Right kidney (tissue), 1 donor: ENCODE data around the gene TRNP1.

ENCODE experiments used
- DNase-seq: peaks from one replicate; pipeline ENCODE4 v3.0.0-alpha.2; 2016

TRNP1 gene

DNA sequence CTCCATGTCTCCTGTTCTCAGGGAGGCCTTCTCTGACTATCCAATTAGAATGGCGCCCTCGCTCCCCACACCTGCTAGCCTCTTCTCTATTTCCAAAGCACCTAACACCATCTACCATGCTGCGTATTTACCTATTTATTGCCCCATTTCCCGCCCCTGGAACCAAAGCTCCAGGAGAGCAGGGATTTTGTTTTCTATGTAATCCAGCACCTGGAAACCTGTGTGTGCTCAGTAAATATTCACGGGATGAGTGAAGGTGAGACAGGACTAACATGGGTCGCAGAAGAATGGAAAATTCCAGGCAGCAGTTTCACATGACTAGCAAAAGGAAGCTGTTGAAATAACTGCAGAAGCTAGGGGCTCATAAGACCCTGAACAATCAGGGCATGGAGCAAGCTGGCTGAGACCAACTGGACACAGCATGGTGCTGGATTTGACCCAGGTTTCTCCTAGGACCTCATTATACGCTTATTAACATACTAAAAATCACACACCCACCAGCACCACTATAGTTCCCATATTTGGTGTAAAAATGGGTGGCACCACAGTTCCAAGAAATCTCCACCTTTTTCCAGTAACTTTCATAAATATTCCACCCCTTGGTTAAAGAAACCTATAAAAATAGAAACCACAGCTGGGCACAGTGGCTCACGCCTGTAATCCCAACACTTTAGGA is 34.2 kb downstream of the TRNP1 start:
- DNase-seq = no peak

DNA sequence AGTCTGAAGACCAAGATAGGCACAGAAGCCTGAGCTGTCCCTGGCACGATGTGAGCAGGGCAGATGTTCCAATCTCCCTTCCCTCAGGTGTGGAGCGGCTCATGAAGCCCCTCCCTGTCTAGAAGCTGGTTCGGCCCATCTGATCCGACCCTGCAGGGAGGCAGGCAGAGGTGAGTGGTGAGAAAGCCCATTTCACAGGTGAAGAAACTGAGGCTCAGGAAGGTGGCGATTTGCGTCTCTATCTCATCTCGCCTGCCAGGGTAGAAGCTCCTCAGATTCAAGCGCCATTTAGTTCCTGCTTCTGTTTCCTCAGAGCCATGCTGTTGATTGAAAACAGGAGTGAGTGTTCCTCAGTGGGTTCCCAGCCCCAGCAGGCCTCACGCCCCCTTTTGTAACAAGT is 36.0 kb downstream of the TRNP1 start:
- no peak for DNase-seq

DNA sequence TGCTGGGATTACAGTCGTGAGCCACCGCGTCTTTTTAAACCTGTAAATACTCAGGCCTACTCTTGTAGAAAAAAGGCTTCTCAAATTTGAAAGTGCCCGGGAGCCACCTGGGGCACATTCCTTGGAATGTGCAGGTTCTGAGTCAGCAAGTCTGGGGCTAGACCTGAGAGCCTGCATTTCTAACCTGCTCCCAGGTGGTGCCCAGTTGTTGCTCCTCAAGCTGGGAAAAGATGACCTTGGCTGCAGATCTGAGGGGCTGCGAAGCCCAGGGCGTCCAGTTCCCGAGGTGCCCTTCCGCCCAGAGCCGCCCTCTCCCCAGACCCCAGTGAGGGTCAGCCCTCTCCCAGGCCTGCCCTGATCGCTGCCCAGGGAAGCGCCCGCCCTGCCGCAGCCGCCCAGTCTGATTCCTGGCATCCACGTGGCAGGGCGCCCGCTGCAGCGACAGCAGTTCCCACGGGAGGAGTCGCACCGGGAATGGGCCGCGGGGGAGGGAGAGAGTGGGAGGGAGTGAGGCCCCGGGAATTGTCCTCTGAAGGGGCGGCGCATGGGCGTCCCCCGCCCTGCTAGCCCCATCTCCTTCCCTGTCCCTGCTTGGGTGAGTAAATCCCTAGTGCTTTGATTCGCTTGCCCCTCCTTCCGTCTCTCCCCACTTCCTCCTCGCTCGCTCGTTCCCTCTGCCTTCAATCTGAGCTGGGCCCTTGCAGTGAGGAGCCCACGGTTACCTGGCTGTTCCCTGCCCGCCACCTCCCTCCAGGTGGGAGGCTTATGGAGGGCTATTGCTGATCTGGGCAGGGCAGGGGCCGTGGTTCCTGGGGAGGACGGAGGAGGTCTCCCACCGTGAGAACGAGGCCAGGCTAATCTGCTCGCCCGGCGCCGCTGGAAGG is 38.0 kb downstream of the TRNP1 start:
- peak; percentile 85 for DNase-seq

DNA sequence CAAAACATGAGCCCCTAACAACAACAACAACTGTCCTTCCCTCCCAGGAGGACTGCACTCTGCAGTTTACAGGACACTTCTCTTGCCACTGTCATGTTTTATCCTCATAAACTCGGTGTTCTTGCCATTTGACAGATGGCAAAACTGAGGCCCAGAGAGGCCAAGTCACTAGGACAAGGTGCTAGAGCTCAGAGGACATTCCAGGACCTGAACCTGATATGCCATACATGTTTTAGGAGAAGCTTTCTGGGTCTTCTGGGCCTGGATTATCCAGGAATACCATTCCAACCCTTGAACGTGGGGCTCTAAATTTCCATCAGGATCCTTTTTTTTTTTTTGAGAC is 38.6 kb downstream of the TRNP1 start:
- DNase-seq = no peak

DNA sequence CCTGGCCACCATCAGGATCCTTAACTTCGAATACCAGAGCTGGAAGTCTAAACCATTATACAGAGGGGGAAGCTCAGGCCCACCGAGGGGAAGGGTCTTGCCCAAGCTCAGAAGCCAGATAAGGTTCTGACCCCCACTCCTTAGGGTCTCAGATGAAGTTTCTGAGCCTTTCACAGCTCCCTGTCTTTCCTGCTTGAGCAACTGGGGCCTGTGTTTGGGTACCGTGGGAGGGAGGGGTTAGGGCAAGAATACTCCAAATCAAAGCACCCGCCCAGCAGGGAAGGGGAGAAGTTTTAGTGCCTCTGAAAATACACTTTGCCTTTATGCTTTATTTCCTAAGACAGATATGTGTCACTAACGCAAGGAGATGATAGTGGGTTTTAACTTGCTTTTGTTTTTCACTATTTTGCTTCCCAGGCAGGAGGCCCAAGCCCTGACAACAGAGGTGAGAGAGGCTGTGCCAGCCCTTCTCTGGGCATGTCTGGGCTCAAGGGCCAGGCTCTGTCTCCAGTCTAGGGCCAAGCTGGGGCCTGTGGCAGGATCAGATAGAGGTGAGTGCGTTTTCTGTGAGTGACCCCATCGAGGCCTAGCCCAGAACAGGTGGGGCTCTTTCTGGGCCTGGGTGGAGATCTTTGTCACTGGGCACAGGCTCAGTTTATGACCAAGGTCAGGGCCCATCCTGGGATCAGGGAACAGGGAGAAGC is 39.7 kb downstream of the TRNP1 start:
- no peak for DNase-seq

DNA sequence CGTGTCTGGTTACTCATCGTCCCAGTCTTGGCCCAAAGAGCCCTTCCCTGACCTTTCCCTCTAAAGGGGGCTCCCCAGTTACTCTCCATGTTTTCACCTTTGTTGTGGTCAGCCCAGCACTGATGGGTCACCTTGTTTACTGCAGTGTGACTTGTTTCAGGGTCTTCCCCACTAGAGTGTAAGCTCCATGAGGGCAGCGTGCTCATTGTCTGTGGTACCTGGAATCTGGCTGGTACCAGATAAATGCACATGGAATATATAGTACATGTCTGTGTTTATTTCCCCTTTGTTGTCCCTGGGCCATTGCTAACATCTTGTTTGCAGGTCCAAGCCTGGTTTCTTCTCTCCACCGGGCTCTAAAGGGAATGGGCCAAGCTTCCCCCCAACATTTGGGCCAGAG is 41.9 kb downstream of the TRNP1 start:
- DNase-seq = no peak

DNA sequence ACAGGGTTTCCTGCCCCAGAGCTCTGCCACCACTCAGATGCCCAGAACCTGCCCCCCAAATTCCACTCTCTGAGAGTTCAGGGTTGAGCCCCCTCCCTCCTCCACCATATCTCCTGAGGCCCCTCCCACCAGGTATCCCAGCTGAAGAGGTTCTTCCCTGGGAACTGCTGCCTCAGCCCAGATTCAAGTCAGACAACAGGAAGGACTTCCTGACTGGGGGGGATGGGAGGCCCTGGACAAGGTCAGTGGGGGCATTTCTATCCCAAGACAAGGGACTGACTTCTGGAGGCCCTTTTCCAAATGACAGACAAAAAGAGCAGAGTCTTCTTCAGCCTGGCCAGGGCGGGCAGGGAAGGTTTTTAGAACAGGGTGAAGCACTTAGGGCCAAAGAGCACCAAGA is 43.2 kb downstream of the TRNP1 start:
- no peak for DNase-seq

DNA sequence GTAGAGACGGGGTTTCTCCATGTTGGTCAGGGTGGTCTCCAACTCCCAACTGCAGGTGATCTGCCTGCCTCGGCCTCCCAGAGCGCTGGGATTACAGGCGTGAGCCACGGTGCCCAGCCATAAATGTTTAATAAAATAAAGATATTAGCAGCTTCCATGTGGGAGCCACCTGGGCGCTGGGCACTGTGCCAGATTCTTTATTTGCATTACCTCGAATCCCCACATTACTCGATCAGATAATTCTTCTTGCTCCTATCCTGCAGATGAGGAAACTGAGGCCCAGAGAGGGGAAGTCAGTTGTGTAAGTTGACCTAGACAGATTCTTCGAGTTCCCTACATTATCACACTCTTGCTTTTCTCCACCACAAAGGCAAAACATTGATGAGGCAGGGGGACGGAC is 44.0 kb downstream of the TRNP1 start:
- DNase-seq = no peak

DNA sequence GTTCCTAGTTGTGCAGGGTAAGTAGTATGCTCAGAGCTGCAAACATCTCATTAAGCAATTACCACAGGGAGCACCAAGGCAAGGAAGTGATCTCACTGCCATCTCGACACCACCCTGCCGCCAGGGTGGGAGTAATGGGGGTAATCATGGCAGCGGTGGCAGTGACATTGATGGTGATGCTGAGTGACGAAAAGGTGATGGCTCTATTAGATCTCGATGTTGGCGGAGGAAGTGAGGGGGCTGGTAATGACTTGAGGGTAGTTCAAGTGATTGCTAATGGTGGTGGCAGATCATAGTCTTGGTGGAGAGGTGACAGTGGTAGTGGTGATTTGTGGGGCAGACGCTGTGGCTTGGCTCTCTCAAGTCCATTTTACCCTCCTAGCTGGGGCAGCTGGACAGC is 44.5 kb downstream of the TRNP1 start:
- DNase-seq = no peak

DNA sequence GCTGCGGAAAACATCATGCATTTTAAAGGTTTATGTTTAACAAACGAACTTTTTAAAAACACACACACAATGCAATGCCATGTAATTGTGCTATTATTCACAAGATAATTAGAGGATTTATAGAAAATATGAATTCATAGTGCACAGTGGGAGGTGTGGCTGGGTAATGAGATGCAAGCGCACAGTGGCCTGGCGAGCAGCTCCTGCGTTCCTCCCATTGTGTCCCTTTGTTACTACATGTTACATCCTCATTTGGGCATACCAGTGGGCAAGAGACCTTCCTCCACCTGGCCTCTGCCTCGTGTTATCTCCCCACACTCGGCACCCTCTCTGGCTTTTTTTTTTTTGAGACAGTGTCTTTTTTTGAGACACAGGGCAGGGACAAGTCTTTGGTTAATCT is 49.2 kb downstream of the TRNP1 start:
- DNase-seq = no peak

DNA sequence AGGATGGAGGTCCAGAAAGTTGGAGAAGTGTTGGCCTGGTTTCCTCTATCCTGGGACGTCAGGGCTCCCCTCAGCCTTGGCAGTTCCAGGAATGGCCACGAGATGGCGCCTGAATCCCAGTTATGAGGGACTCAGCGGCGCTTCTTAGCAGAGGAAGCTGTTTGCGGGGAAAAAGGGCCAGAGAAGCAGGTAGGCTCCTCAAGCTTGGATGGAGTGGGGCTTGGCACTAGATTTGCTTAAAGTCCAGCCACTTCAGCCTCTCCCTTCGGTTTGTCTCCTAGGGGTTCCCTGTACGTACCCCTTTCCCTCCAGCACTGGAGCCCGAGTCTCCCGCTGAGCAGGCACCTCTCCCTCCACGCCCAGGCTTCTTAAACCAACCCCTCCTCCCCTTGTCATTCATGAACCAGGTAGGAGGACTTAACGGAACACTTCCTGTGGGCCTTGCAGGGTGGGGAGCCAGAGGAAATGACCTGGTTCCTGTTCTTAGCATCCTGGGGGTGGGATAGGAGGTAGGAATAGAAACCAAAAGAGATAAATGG is 51.2 kb downstream of the TRNP1 start:
- peak; percentile 61 for DNase-seq

DNA sequence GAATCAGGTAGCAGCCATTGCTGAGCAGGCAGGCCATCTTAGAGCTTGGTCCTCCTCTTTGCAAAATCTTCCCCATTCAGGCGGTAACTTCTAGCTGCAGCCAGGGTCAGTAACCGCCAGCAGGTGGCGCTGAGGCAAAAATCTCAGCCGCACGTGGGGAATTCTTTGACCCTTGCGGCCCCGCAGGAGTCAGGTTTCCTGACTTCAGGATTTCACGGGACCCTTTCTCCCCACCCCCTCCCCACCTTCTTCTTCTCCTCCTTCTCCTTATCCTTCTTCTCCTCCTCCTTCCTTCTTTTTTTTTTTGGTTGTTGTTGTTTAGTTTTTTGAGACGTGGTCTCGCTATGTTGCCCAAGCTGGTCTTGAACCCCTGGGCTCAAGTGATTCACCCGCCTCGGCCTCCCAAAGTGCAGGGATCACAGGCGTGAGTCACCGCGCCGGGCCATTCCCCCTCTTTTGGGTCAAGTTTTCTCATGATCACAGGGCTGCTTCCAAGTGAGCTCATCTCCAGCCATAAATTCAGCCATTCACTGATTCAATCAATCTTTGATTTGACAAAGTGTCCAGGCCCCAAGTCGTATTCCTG is 52.6 kb downstream of the TRNP1 start:
- DNase-seq = peak; percentile 56

DNA sequence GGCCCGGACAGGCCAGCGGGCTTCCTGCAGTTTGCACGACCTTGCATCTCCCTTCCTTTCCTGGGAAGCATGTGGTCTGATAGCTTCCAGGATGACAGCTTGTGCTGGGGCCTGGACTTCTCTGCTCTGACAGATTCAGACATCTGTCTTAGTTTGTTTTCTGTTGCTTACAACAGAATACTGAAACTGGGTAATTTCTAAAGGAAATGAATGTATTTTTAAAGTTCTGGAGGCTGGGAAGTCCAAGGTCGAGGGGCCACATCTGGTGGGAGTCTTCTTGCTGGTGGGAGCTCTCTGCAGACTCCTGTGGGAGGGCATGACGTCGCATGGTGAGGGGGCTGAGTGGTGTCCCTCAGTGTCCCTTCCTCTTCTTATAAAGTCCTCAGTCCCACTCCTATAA is 54.4 kb downstream of the TRNP1 start:
- no peak for DNase-seq

DNA sequence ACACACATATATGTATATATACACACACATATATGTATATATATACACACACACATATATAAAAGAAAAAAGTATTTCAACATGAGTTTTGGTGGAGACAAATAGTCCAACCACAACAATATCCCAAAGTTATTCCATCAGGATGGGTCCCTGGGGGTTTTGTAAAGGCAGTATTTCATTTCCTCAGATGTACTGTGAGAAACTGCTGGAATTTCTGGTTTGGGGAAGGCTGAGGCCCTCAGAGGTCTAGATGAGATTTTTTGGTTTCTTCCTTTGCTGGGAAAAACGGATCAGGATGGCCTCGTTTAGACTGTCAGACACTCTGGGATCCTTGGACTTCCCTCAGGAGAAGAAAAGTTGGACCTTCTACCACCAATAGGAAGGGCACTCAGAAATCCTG is 55.6 kb downstream of the TRNP1 start:
- no peak for DNase-seq

DNA sequence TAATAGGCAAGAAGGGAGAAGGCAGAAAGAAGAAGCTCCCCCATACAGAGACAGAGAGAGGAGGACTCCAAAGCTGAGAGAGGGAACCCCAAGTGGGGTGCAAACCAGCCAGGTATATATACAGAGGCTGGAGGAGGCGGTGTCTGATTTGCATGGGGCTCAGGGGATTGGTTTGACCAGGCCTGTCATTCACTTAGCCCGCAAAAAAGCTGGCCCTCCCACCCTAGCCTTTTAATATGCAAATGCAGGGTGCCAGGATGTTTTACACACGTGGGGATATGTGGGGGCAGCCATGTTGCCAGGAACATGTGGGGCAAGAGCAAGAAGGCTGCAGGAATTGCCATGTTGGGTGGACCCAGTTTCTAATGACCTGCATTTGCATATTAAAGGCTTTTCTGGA is 56.1 kb downstream of the TRNP1 start:
- no peak for DNase-seq
